Spleen (tissue), 11 donors: ENCODE data around the gene SHISA6. TPM values are rescaled to one million over a fixed set of nuclear protein-coding genes. Genes with fewer than 3 reads are reported as not detected.

Experiments used
- DNase-seq: peaks from one replicate; pipeline ENCODE4 v3.0.0-alpha.2; 2020
- H3K27ac ChIP-seq, 8 donors: fragments of 200-600 bp; sonication (generic) in 7 of 8; 1 replicate in 4 of 8; 2 replicates in 4 of 8; pipeline versions ENCODE4 v1.5.0 to v1.8.0; 2016 to 2021; ENCODE audit warnings: inconsistent platforms in 4 of 8, mild to moderate bottlenecking in 4 of 8, moderate library complexity in 1 of 8
- H3K27me3 ChIP-seq, 7 donors: fragments of 200-600 bp; sonication (generic) in 6 of 7; replicated peaks in 1 of 7; 1 replicate in 4 of 7; 2 replicates in 3 of 7; pipeline versions ENCODE4 v1.5.0 to v1.8.0; 2016 to 2021; ENCODE audit warnings: inconsistent platforms in 3 of 7, mild to moderate bottlenecking in 1 of 7
- H3K36me3 ChIP-seq, 6 donors: fragments of 200-600 bp; sonication (generic) in 5 of 6; 1 replicate in 4 of 6; 2 replicates in 2 of 6; pipeline versions ENCODE4 v1.5.0 to v1.8.0; 2016 to 2021; ENCODE audit warnings: inconsistent platforms in 2 of 6
- H3K4me1 ChIP-seq, 6 donors: fragments of 200-600 bp; sonication (generic) in 5 of 6; 1 replicate in 3 of 6; 2 replicates in 3 of 6; pipeline versions ENCODE4 v1.5.0 to v1.8.0; 2016 to 2021; ENCODE audit warnings: inconsistent platforms in 3 of 6
- H3K4me3 ChIP-seq, 8 donors: fragments of 200-600 bp; sonication (generic) in 7 of 8; 1 replicate in 4 of 8; 2 replicates in 4 of 8; pipeline versions ENCODE4 v1.5.0 to v1.8.0; 2016 to 2021; ENCODE audit warnings: inconsistent platforms in 4 of 8, mild to moderate bottlenecking in 4 of 8, moderate library complexity in 2 of 8
- H3K9me3 ChIP-seq, 8 donors: fragments of 200-600 bp; sonication (generic) in 7 of 8; 1 replicate in 4 of 8; 2 replicates in 4 of 8; pipeline versions ENCODE4 v1.5.0 to v1.8.0; 2016 to 2021; ENCODE audit warnings: inconsistent platforms in 4 of 8
- POLR2A ChIP-seq, 3 donors: fragments of 450-650 bp; IDR thresholded peaks; one replicate each; pipeline ENCODE4 v1.5.1; 2017; ENCODE audit warnings: antibody characterized with exemption in 3 of 3, mild to moderate bottlenecking in 1 of 3
- POLR2AphosphoS5 ChIP-seq, 3 donors: sonication (generic); formaldehyde crosslinking; IDR thresholded peaks; one replicate each; pipeline ENCODE4 v1.5.1; 2017; ENCODE audit warnings: antibody characterized with exemption in 3 of 3
- WGBS, 5 donors: extraction: QIAGEN DNeasy Blood & Tissue Kit in 3 of 5; methylation state at CpG; one replicate each; pipeline versions ENCODE4 v1.1.5 to v1.1.7; 2013 to 2018; 5-methylcytosine and 5-hydroxymethylcytosine counted together
- intact Hi-C: fragments of 100-400 bp; cut with DNase I; formaldehyde crosslinking; loops from one replicate; pipeline ENCODE4 v1.15.0; 2023; ENCODE audit warnings: low total_unique reads
- polyA plus RNA-seq, 3 donors: library from polyadenylated mRNA; stranded (reverse); fragments of 200-250 nt; gene quantifications; one replicate each; pipeline ENCODE4 v1.2.1, GENCODE V29; 2013
- total RNA-seq, 7 donors: library from RNA; depleted of rRNA in 3 of 7; stranded (reverse); fragments of >200 nt in 3 of 7; fragmentation: NEBNext Ultra II Directional in 4 of 7; extraction: Animal tissue kit (Norgen Biotek cat#: 25700) in 4 of 7; gene quantifications; one replicate each; pipeline versions ENCODE4 v1.1.0 to v1.2.1, GENCODE V29; 2016 to 2021
- TF ChIP-seq, protein P1 (sequence below), 11 experiments: fragments of 200-600 bp in 7 of 11; fragments of 450-650 bp in 4 of 11; sonication (generic) in 4 of 11; IDR thresholded peaks in 8 of 11; conservative IDR thresholded peaks in 3 of 11; 1 replicate in 7 of 11; 2 replicates in 4 of 11; pipeline versions ENCODE4 v1.4.0 to v1.8.0; 2016 to 2021; ENCODE audit warnings: antibody characterized with exemption in 11 of 11, inconsistent platforms in 4 of 11, mild to moderate bottlenecking in 1 of 11
- donor health status: healthy with polysubstance abuse.
- donor health status: DM: no; HTN: no; CAD: no; lungs with moderate emphysema.
- donor health status: DM: no; HTN: no; CAD: no.
- donor health status: Bipolar disorder and iron deficiency.
- donor health status: healthy.
- donor health status: DM: no; HTN: no; CAD: no.
- donor health status: DM: yes; HTN: yes; CAD: no.

Gene SHISA6
- total and polyA plus RNA-seq, 10 donors, result under 0.01 to 0.35 (median 0.10) TPM; not detected in 3

DNA sequence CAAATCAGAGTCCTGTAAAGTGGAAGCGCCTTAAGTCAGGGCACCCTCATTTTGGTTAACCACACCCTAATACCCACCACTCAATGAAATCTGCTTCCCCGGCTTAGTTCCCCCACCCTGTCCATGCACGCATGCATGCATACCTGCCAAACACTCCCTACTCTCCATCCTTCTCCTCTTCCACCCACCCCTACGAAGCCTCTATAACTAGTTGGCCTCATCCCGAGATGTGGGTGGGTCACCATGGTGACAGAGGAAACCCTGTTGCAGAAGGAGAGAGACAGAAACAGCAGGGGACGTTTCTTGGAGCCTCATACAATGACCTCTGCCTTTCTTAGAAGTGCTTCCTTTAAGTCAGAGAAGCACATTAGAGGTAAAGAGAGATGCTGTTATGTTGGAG lies 310.4 kb downstream of the SHISA6 start:
- WGBS, 5 donors, result 59 to 69% (median 64%) methylated on average over 6 of the region's 6 CpGs

GRCh38 chr17:11553135-11553534 lies 312.1 kb downstream of the SHISA6 start:
- no peak for DNase-seq
- TF ChIP-seq POLR2AphosphoS5 (IDR thresholded peaks at IDR 0.05) (no peak), POLR2A (IDR thresholded peaks at IDR 0.05) (no peak)
- TF ChIP-seq, protein P1, sequence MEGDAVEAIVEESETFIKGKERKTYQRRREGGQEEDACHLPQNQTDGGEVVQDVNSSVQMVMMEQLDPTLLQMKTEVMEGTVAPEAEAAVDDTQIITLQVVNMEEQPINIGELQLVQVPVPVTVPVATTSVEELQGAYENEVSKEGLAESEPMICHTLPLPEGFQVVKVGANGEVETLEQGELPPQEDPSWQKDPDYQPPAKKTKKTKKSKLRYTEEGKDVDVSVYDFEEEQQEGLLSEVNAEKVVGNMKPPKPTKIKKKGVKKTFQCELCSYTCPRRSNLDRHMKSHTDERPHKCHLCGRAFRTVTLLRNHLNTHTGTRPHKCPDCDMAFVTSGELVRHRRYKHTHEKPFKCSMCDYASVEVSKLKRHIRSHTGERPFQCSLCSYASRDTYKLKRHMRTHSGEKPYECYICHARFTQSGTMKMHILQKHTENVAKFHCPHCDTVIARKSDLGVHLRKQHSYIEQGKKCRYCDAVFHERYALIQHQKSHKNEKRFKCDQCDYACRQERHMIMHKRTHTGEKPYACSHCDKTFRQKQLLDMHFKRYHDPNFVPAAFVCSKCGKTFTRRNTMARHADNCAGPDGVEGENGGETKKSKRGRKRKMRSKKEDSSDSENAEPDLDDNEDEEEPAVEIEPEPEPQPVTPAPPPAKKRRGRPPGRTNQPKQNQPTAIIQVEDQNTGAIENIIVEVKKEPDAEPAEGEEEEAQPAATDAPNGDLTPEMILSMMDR (IDR thresholded peaks at IDR 0.05 in 8 of 11, conservative IDR thresholded peaks at IDR 0.05 in 3 of 11), result no peak
- Histone ChIP-seq H3K9me3 (peaks cover 0 to 16% (median 0%) of the 10 kb centered on the region in 8 donors), H3K27me3 (no peaks in the 10 kb centered on the region), H3K27ac (no peak overlapping the region), H3K36me3 (no peaks in the 10 kb centered on the region), H3K4me3 (no peak overlapping the region), H3K4me1 (no peaks in the 10 kb centered on the region)
- intact Hi-C loops, result no loop called here
- WGBS, 5 donors, result 46 to 68% (median 57%) methylated on average over 1 of the region's 1 CpG

More for the DNA sequence above, 310.4 kb downstream of the SHISA6 start:
- intact Hi-C loops, result no loop called here
- no peak for TF ChIP-seq POLR2AphosphoS5 (IDR thresholded peaks at IDR 0.05)
- TF ChIP-seq POLR2A (IDR thresholded peaks at IDR 0.05), result no peak
- TF ChIP-seq, protein P1 (IDR thresholded peaks at IDR 0.05 in 8 of 11, conservative IDR thresholded peaks at IDR 0.05 in 3 of 11), result no peak
- Histone ChIP-seq H3K9me3 (peaks cover 0 to 5% (median 0%) of the 10 kb centered on the region in 8 donors), H3K4me3 (no peak overlapping the region), H3K36me3 (no peaks in the 10 kb centered on the region), H3K4me1 (no peaks in the 10 kb centered on the region), H3K27me3 (no peaks in the 10 kb centered on the region), H3K27ac (no peak overlapping the region)
- DNase-seq, result no peak

GRCh38 chr17:11554042-11554441 lies 313.0 kb downstream of the SHISA6 start:
- H3K27me3 ChIP-seq, result no peaks in the 10 kb centered on the region
- no peaks in the 10 kb centered on the region for H3K4me1 ChIP-seq
- no peak for TF ChIP-seq POLR2AphosphoS5 (IDR thresholded peaks at IDR 0.05)
- TF ChIP-seq, protein P1 (IDR thresholded peaks at IDR 0.05 in 8 of 11, conservative IDR thresholded peaks at IDR 0.05 in 3 of 11), result no peak
- TF ChIP-seq POLR2A (IDR thresholded peaks at IDR 0.05), result no peak
- DNase-seq, result no peak
- WGBS, 5 donors, result 45 to 79% (median 60%) methylated on average over 1 of the region's 1 CpG
- no peak overlapping the region for H3K4me3 ChIP-seq
- peaks cover 0 to 25% (median 0%) of the 10 kb centered on the region in 8 donors for H3K9me3 ChIP-seq
- H3K27ac ChIP-seq, result no peak overlapping the region
- H3K36me3 ChIP-seq, result no peaks in the 10 kb centered on the region
- intact Hi-C loops, result no loop called here

GRCh38 chr17:11554542-11554941 lies 313.5 kb downstream of the SHISA6 start:
- Histone ChIP-seq H3K9me3 (peaks cover 0 to 30% (median 0%) of the 10 kb centered on the region in 8 donors), H3K36me3 (no peaks in the 10 kb centered on the region), H3K27me3 (no peaks in the 10 kb centered on the region), H3K4me3 (no peak overlapping the region), H3K4me1 (no peaks in the 10 kb centered on the region), H3K27ac (no peak overlapping the region)
- TF ChIP-seq POLR2A (IDR thresholded peaks at IDR 0.05), result no peak
- TF ChIP-seq POLR2AphosphoS5 (IDR thresholded peaks at IDR 0.05), result no peak
- TF ChIP-seq, protein P1 (IDR thresholded peaks at IDR 0.05 in 8 of 11, conservative IDR thresholded peaks at IDR 0.05 in 3 of 11), result no peak
- 77 to 89% (median 83%) methylated on average over 5 of the region's 5 CpGs for WGBS, 5 donors
- DNase-seq, result no peak
- intact Hi-C loops, result no loop called here
